Osteocyte (in vitro differentiated cells): ENCODE data around the gene MYH7. TPM values are rescaled to one million over a fixed set of nuclear protein-coding genes. Genes with fewer than 3 reads are reported as not detected.

ENCODE experiments used
- DNase-seq: peaks from one replicate; pipeline ENCODE4 v3.0.0; 2021; ENCODE audit warnings: mixed read lengths; ENCODE audit not compliant: unreplicated experiment; ENCODE audit errors: extremely low spot score
- H3K27ac Mint-ChIP-seq: one replicate; pipeline ENCODE4 v1.8.0; 2021; ENCODE audit warnings: mild to moderate bottlenecking, mixed read lengths; ENCODE audit not compliant: unreplicated experiment
- H3K27me3 Mint-ChIP-seq: one replicate; pipeline ENCODE4 v1.8.0; 2021; ENCODE audit warnings: mixed read lengths; ENCODE audit not compliant: unreplicated experiment
- H3K36me3 Mint-ChIP-seq: one replicate; pipeline ENCODE4 v1.8.0; 2021; ENCODE audit warnings: mixed read lengths; ENCODE audit not compliant: unreplicated experiment
- H3K4me1 Mint-ChIP-seq: one replicate; pipeline ENCODE4 v1.8.0; 2021; ENCODE audit warnings: mixed read lengths; ENCODE audit not compliant: unreplicated experiment
- H3K4me3 Mint-ChIP-seq: one replicate; pipeline ENCODE4 v1.8.0; 2021; ENCODE audit warnings: mild to moderate bottlenecking, moderate library complexity, mixed read lengths; ENCODE audit not compliant: unreplicated experiment
- H3K9me3 Mint-ChIP-seq: one replicate; pipeline ENCODE4 v1.8.0; 2021; ENCODE audit warnings: mixed read lengths; ENCODE audit not compliant: unreplicated experiment
- CTCF ChIP-seq: fragments of 200-600 bp; sonication (generic); IDR thresholded peaks from 2 replicates; pipeline ENCODE4 v1.5.0; 2021; ENCODE audit warnings: antibody characterized with exemption, mild to moderate bottlenecking, moderate library complexity
- total RNA-seq: library from RNA; stranded (reverse); gene quantifications from 2 replicates; pipeline ENCODE4 v1.2.1, GENCODE V29; 2021

Gene MYH7
- total RNA-seq, 1 donor from 2014 or later = not detected

DNA sequence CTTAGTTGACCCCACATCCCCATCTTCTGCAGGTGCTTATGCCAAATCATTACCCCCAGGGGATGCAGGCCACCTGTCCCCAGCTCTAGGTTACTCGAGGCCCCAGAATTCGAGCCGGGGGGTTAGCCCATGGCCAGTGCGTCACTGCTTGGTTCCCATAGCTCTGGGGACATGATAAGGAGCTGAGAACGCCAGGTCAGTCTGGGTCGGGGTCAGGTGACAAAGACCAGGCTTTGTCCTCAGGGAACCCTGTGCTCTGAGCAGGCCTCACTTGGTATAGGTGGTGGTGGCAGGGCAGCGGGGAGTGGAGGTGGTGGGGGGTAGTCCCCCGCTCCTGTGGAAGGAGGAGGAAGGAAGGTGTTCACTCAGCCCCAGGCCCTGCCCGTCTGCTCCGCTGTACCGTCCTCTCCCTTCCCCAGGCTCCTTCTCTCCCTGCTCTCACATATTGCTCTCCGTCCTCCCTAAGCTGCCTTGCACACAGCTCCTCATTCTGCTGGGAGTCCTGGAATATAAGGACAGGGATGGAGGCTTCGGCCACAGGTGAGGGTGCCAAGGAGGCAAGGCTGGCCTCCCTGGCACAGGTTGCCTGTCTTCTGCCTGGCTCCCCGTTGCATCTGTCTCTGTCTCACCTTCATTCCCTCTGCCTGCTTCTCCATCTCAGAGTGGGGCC is 25.4 kb downstream of the MYH7 start:
- no peaks in the 10 kb centered on the region for H3K36me3 Mint-ChIP-seq
- H3K4me3 Mint-ChIP-seq = no peak overlapping the region
- no peak overlapping the region for H3K27ac Mint-ChIP-seq
- peaks cover 25% of the 10 kb centered on the region for H3K27me3 Mint-ChIP-seq
- no peak for DNase-seq
- H3K4me1 Mint-ChIP-seq = no peaks in the 10 kb centered on the region
- TF ChIP-seq CTCF = no peak
- no peaks in the 10 kb centered on the region for H3K9me3 Mint-ChIP-seq

- Mint-ChIP-seq H3K36me3 (no peaks in the 10 kb centered on the region), H3K27ac (no peak overlapping the region), H3K4me1 (no peaks in the 10 kb centered on the region), H3K9me3 (no peaks in the 10 kb centered on the region), H3K27me3 (peaks cover 25% of the 10 kb centered on the region), H3K4me3 (no peak overlapping the region)
- no peak for DNase-seq
- no peak for TF ChIP-seq CTCF
Observed at GRCh38 chr14:23409475-23409874, 26.0 kb downstream of the MYH7 start.

DNA sequence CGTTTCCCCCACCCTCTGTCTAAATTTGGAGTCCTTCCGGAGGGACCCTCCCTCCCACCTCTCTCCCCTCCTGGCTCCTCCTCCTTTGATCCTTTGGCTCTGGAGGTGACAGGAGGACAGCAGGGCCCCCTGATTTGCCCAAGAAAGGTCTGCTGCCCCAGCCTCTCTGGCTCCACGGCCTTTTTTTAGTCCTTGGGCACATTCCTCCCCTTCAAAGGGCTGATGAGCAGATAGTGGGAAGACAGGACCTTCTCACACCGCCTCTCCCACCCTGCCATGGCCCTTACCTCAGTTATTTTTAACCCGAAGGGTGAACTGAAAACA is 27.2 kb downstream of the MYH7 start:
- Mint-ChIP-seq H3K9me3 (no peaks in the 10 kb centered on the region), H3K36me3 (no peaks in the 10 kb centered on the region), H3K27me3 (peaks cover 32% of the 10 kb centered on the region), H3K4me3 (no peak overlapping the region), H3K4me1 (no peaks in the 10 kb centered on the region), H3K27ac (no peak overlapping the region)
- TF ChIP-seq CTCF = no peak
- no peak for DNase-seq

DNA sequence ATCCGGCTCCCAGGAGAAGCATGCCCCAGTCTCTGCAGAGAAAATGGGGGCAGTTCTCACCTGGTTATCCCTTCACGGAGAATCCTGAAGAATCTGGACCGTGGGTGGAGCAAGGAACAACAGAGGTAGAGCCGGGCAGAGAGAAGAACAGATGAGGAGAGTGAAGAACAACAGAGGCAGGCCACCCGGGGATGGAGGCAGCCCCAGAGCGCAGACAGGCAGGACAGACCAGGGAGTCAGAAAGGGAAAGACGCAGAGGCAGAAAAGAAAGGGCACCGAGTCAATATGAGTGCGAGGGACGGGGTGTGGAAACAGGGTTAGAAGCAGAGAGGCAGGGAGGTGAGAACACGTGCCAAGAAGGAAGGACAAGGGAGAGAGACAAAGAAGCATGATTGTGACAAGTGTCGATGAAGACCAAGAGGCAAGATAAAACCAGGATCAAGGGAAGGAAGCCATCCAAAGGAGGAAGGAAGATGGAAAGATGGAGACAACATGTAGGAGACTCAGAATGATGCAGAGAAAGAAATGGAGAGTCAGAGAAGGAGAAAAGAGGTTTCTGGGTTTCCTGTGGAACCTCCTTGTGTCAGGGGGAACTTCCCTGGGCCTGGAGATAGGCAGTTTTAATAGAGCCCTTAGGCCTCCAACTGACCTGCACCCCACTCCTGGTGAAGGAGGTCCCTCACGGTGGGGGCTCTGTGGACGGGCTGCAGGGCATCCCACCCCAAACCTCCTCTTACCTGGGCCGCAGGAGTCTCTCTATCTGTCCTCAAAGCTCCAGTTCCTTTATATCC is 27.7 kb downstream of the MYH7 start, which contains the start of gene MYH6:
Gene MYH6 (minus strand): TSS at position 758 of the 791 bp plus-strand sequence. CDS start 1,050 bp downstream, outside the sequence.
- Mint-ChIP-seq H3K9me3 (no peaks in the 10 kb centered on the region), H3K4me1 (no peaks in the 10 kb centered on the region), H3K4me3 (no peak within 1 kb of the TSS), H3K36me3 (no peaks in the 10 kb centered on the region), H3K27me3 (peaks cover 30% of the 10 kb centered on the region), H3K27ac (no peak within 1 kb of the TSS)
- no peak for DNase-seq
- TF ChIP-seq CTCF = no peak

- Mint-ChIP-seq H3K4me1 (no peaks in the 10 kb centered on the region), H3K27ac (no peak overlapping the region), H3K4me3 (no peak overlapping the region), H3K36me3 (no peaks in the 10 kb centered on the region), H3K9me3 (no peaks in the 10 kb centered on the region), H3K27me3 (peaks cover 28% of the 10 kb centered on the region)
- no peak for TF ChIP-seq CTCF
- no peak for DNase-seq
Observed at GRCh38 chr14:23406725-23407355, 28.6 kb downstream of the MYH7 start.
